B cell (primary cell): Measurements from ENCODE around the gene ANGPT4. TPM values are rescaled to one million over a fixed set of nuclear protein-coding genes. Genes with fewer than 3 reads are reported as not detected.

Source experiments
- ATAC-seq: fragments of 200-7000 bp; cut with Tn5 transposase; one replicate; pipeline ENCODE4 v1.10.0; 2021; ENCODE audit warnings: low read depth, mild to moderate bottlenecking, moderate number of reproducible peaks, moderate library complexity
- CTCF ChIA-PET: fragments of 350-600 bp; sonication (Branson Sonifier 250); formaldehyde crosslinking; loops from one replicate; lab custom pipeline; 2021; ENCODE audit warnings: antibody characterized with exemption, inconsistent platforms; lab: Charles Lee
- POLR2A ChIA-PET: fragments of 350-600 bp; sonication (Branson Sonifier 250); formaldehyde crosslinking; loops from one replicate; lab custom pipeline; 2021; ENCODE audit warnings: antibody characterized with exemption; lab: Charles Lee
- DNase-seq: peaks from one replicate; pipeline ENCODE4 v3.0.0; 2013
- H2AFZ ChIP-seq: 2 replicates; pipeline ENCODE4 v1.6.1; 2012; ENCODE audit warnings: mild to moderate bottlenecking, low read depth, low read length; ENCODE audit not compliant: insufficient read depth, poor library complexity, severe bottlenecking
- H3K27ac ChIP-seq, 2 donors: 1 replicate in 1 of 2; 2 replicates in 1 of 2; pipeline ENCODE4 v1.5.1; 2012 to 2013; ENCODE audit warnings: low read length in 2 of 2, mild to moderate bottlenecking in 2 of 2, moderate library complexity in 1 of 2
- H3K27me3 ChIP-seq, 4 experiments: fragments of 200-600 bp in 1 of 4; sonication (generic) in 1 of 4; replicated peaks in 1 of 4; 1 replicate in 2 of 4; 2 replicates in 2 of 4; pipeline versions ENCODE4 v1.6.1 to v1.7.0; 2013 to 2016; ENCODE audit warnings: low read length in 3 of 4, mild to moderate bottlenecking in 2 of 4, mixed read lengths in 1 of 4, moderate library complexity in 1 of 4; ENCODE audit not compliant: insufficient read depth in 4 of 4, control insufficient read depth in 3 of 4; ENCODE audit errors: control extremely low read depth in 1 of 4
- H3K36me3 ChIP-seq, 2 experiments: replicated peaks in 1 of 2; 1 replicate in 1 of 2; 2 replicates in 1 of 2; pipeline versions ENCODE4 v1.6.1 to v1.7.1; 2013; ENCODE audit warnings: low read length in 1 of 2; ENCODE audit not compliant: insufficient read depth in 2 of 2, control insufficient read depth in 1 of 2; ENCODE audit errors: control extremely low read depth in 1 of 2, extremely low read depth in 1 of 2
- H3K4me1 ChIP-seq, 2 donors: fragments of 200-600 bp in 1 of 2; sonication (generic) in 1 of 2; 1 replicate in 1 of 2; 2 replicates in 1 of 2; pipeline versions ENCODE4 v1.5.1 to v1.6.1; 2013 to 2017; ENCODE audit warnings: low read length in 2 of 2; ENCODE audit not compliant: control insufficient read depth in 2 of 2, insufficient read depth in 2 of 2
- H3K4me2 ChIP-seq: replicated peaks from 2 replicates; pipeline ENCODE3; 2012; ENCODE audit warnings: mild to moderate bottlenecking, low read depth, low read length; ENCODE audit not compliant: poor library complexity, severe bottlenecking
- H3K4me3 ChIP-seq, 5 experiments: fragments of 200-600 bp in 1 of 5; sonication (generic) in 1 of 5; 1 replicate in 3 of 5; 2 replicates in 2 of 5; pipeline versions ENCODE4 v1.5.1 to v1.7.0; 2011 to 2016; ENCODE audit warnings: low read length in 4 of 5, mild to moderate bottlenecking in 4 of 5, low read depth in 2 of 5, control low read depth in 1 of 5, moderate library complexity in 1 of 5; ENCODE audit not compliant: insufficient read depth in 1 of 5; ENCODE audit errors: control extremely low read depth in 1 of 5, extremely low read depth in 1 of 5
- H3K79me2 ChIP-seq: fragments of 200-600 bp; sonication (generic); one replicate; pipeline ENCODE4 v1.6.0; 2016; ENCODE audit warnings: low read length; ENCODE audit not compliant: control insufficient read depth, insufficient read depth
- H3K9ac ChIP-seq: fragments of 200-600 bp; sonication (generic); 2 replicates; pipeline ENCODE4 v1.6.1; 2017; ENCODE audit warnings: mild to moderate bottlenecking, low read length, moderate library complexity
- H3K9me3 ChIP-seq, 3 donors: one replicate each; pipeline versions ENCODE4 v1.6.1 to v1.7.1; 2013; ENCODE audit warnings: low read length in 2 of 3; ENCODE audit not compliant: control insufficient read depth in 2 of 3, insufficient read depth in 1 of 3; ENCODE audit errors: control extremely low read depth in 1 of 3
- H4K20me1 ChIP-seq: 2 replicates; pipeline ENCODE4 v1.6.0; 2012; ENCODE audit warnings: mild to moderate bottlenecking, low read length; ENCODE audit not compliant: insufficient read depth, control insufficient read depth, poor library complexity, severe bottlenecking
- H3K27ac Mint-ChIP-seq: one replicate; pipeline ENCODE4 v1.8.0; 2021; ENCODE audit warnings: mixed read lengths
- H3K27me3 Mint-ChIP-seq: one replicate; pipeline ENCODE4 v1.8.0; 2021; ENCODE audit warnings: mixed read lengths
- H3K4me1 Mint-ChIP-seq: one replicate; pipeline ENCODE4 v1.8.0; 2021; ENCODE audit warnings: mixed read lengths
- H3K4me3 Mint-ChIP-seq: one replicate; pipeline ENCODE4 v1.8.0; 2021; ENCODE audit warnings: mixed read lengths
- H3K9me3 Mint-ChIP-seq: one replicate; pipeline ENCODE4 v1.8.0; 2022; ENCODE audit warnings: mixed read lengths; ENCODE audit not compliant: insufficient read depth
- EZH2 ChIP-seq: IDR thresholded peaks from 2 replicates; pipeline ENCODE4 v1.6.1; 2012; ENCODE audit warnings: borderline replicate concordance, low read depth, mild to moderate bottlenecking, moderate library complexity, low read length; ENCODE audit not compliant: insufficient read depth, poor library complexity, severe bottlenecking
- WGBS: methylation state at CpG from one replicate; pipeline ENCODE4 v1.1.5; 2013; ENCODE audit warnings: missing lambda C conversion rate; ENCODE audit not compliant: insufficient coverage; 5-methylcytosine and 5-hydroxymethylcytosine counted together
- intact Hi-C: fragments of 100-400 bp; cut with micrococcal nuclease; formaldehyde crosslinking; loops from one replicate; pipeline ENCODE4 v1.10.0; 2022
- polyA plus RNA-seq: library from polyadenylated mRNA; depleted of rRNA; stranded (reverse); fragments of >200 nt; gene quantifications from 2 replicates; pipeline ENCODE4 v1.2.3, GENCODE V29; 2012
- total RNA-seq, 2 donors: library from RNA; stranded (reverse); fragments of 120-200 nt in 1 of 2; gene quantifications; 1 replicate in 1 of 2; 2 replicates in 1 of 2; pipeline versions ENCODE4 v1.2.3 to v1.2.4, GENCODE V29; 2013 to 2022
- TF ChIP-seq, protein P1 (sequence below): fragments of 200-600 bp; IDR thresholded peaks from one replicate; pipeline ENCODE4 v1.8.0; 2022; ENCODE audit warnings: antibody characterized with exemption, mild to moderate bottlenecking

ANGPT4 gene
- total and polyA plus RNA-seq, 2 donors (not counting 1 experiment from before 2014, with no cell fraction given), result not detected

DNA sequence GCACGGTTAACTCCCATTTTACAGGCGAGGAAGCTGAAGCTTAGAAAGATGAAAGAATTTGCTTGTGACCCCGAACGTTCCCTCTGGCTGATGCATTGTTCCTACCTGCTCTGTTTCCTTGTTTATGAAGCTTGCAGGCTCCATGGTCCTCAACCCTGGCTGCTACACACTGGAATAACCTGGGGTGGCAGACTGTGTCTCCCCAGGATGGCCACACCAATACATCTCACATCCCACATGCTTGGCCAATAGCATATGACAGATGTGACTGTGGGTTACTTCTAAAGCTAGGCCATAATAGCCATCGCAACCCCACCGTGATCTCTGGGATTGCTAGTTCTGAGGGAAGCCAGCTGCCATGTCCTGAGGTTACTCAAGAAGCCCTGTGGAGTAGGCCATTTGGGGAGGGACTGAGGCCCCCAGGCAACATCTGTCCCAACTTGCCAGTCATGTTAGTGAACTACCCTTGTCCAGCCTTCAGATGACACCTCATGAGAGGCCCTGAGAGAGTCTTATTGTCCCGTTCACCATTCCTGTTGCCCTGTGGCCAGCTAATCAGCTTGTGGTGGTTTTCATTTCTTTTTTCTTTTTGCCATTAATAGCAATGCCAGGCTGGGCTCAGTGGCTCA, 89.3 kb downstream of the ANGPT4 start:
- intact Hi-C loops, result no loop called here
- H3K9me3 ChIP-seq, result no peaks in the 10 kb centered on the region
- no peak overlapping the region for H3K9ac ChIP-seq
- ATAC-seq, result no peak
- Mint-ChIP-seq H3K27ac (no peak overlapping the region), H3K4me3 (no peak overlapping the region), H3K9me3 (no peaks in the 10 kb centered on the region), H3K4me1 (peaks cover 2% of the 10 kb centered on the region), H3K27me3 (peaks cover 11% of the 10 kb centered on the region)
- no peak overlapping the region for H3K27ac ChIP-seq
- ChIA-PET POLR2A (no interaction called here), CTCF (interaction anchor here (1.2 to 1.8 kb wide), 2 partner anchors 9 to 130 kb away, joined by 3 to 8 read pairs; no protein-coding TSS in a partner anchor)
- H3K79me2 ChIP-seq, result no peaks in the 10 kb centered on the region
- H3K4me2 ChIP-seq, result no peak overlapping the region
- DNase-seq, result no peak
- H3K36me3 ChIP-seq, result no peaks in the 10 kb centered on the region
- no peak overlapping the region for H3K4me3 ChIP-seq
- no peaks in the 10 kb centered on the region for H4K20me1 ChIP-seq
- TF ChIP-seq EZH2, result no peak
- TF ChIP-seq, protein P1, sequence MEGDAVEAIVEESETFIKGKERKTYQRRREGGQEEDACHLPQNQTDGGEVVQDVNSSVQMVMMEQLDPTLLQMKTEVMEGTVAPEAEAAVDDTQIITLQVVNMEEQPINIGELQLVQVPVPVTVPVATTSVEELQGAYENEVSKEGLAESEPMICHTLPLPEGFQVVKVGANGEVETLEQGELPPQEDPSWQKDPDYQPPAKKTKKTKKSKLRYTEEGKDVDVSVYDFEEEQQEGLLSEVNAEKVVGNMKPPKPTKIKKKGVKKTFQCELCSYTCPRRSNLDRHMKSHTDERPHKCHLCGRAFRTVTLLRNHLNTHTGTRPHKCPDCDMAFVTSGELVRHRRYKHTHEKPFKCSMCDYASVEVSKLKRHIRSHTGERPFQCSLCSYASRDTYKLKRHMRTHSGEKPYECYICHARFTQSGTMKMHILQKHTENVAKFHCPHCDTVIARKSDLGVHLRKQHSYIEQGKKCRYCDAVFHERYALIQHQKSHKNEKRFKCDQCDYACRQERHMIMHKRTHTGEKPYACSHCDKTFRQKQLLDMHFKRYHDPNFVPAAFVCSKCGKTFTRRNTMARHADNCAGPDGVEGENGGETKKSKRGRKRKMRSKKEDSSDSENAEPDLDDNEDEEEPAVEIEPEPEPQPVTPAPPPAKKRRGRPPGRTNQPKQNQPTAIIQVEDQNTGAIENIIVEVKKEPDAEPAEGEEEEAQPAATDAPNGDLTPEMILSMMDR, result no peak
- WGBS, result 97% methylated on average over 7 of the region's 7 CpGs
- H3K4me1 ChIP-seq, result no peaks in the 10 kb centered on the region
- peaks cover 0 to 13% (median 0%) of the 10 kb centered on the region in 4 experiments for H3K27me3 ChIP-seq
- no peak overlapping the region for H2AFZ ChIP-seq

DNA sequence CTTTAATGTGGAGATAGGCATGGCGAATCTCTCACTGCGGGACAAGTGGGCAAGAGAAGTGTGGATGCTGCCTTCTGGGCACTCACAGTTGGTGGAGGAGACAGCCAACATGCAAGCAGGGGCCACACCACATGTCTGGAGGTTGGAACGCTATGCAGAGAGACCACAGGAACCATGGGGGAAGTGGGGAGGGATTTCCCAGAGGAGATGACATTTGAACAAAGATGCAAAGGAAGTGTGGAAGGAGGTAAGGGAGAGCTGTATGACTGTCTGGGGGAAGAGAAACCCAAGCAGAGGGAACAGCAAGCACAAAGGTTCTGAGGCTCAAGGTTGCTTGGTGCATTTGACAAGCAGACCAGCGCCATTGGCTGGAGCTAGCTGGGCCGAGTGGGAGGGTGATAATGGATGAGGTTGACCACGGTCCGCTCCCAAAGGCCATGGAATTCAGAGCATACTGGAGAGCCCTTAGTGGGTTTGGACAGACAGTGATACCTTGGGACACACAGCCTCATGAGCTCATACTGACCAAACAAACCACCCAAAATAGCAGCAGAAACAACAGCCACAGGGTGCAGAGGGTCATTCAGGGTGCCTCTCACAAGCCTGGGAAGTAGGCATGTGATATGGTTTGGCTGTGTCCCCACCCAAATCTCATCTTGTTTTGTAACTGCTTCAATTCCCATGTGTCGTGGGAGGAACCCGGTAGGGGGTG, 90.3 kb downstream of the ANGPT4 start:
- 74% methylated on average over 7 of the region's 9 CpGs for WGBS
- CTCF ChIA-PET, result interaction anchor here (1.2 kb wide), 1 partner anchor 8 kb away, joined by 3 read pairs; no protein-coding TSS in a partner anchor

More for the DNA sequence above, 90.3 kb downstream of the ANGPT4 start:
- intact Hi-C loops, result no loop called here
- Histone ChIP-seq H3K9ac (no peak overlapping the region), H3K79me2 (no peaks in the 10 kb centered on the region), H3K4me2 (no peak overlapping the region), H3K36me3 (no peaks in the 10 kb centered on the region), H3K27ac (no peak overlapping the region), H3K27me3 (peaks cover 0 to 13% (median 0%) of the 10 kb centered on the region in 4 experiments), H3K9me3 (no peaks in the 10 kb centered on the region), H4K20me1 (no peaks in the 10 kb centered on the region), H3K4me3 (no peak overlapping the region), H2AFZ (no peak overlapping the region), H3K4me1 (no peaks in the 10 kb centered on the region)
- POLR2A ChIA-PET, result no interaction called here
- Mint-ChIP-seq H3K27ac (no peak overlapping the region), H3K4me1 (peaks cover 2% of the 10 kb centered on the region), H3K4me3 (no peak overlapping the region), H3K9me3 (no peaks in the 10 kb centered on the region), H3K27me3 (peaks cover 11% of the 10 kb centered on the region)
- no peak for DNase-seq
- no peak for ATAC-seq
- no peak for TF ChIP-seq EZH2
- TF ChIP-seq, protein P1, result no peak
